PC-9 (cell line): Measurements from ENCODE around the gene ZNF605. TPM values are rescaled to one million over a fixed set of nuclear protein-coding genes. Genes with fewer than 3 reads are reported as not detected.

Experiments used
- BruUV-seq: library from RNA; stranded (reverse); fragments of 400-500 nt; replicated peaks from 2 replicates; lab custom pipeline; 2021; lab: Mats Ljungman, UMichigan
- CTCF ChIA-PET: fragments of 300-600 bp; sonication (Branson Sonifier 250); formaldehyde crosslinking; loops from one replicate; lab custom pipeline; 2022; ENCODE audit warnings: antibody characterized with exemption; lab: Charles Lee
- POLR2A ChIA-PET: fragments of 300-600 bp; sonication (Branson Sonifier 250); formaldehyde crosslinking; loops from one replicate; lab custom pipeline; 2022; ENCODE audit warnings: antibody characterized with exemption; ENCODE audit not compliant: unreplicated experiment; lab: Charles Lee
- DNase-seq, 2 experiments: peaks; one replicate each; pipeline versions ENCODE4 v3.0.0 to v3.0.0-alpha.2; 2015 to 2022; ENCODE audit warnings: mixed read lengths in 1 of 2
- H2AFZ ChIP-seq: fragments of 200-600 bp; sonication (generic); 2 replicates; pipeline ENCODE4 v1.8.1; 2017; ENCODE audit warnings: antibody characterized with exemption
- H3F3A ChIP-seq: fragments of 200-600 bp; sonication (generic); 2 replicates; pipeline ENCODE4 v1.8.1; 2017; ENCODE audit warnings: antibody characterized with exemption, mild to moderate bottlenecking, low read depth; ENCODE audit not compliant: insufficient read depth
- H3K27ac ChIP-seq: fragments of 200-600 bp; sonication (generic); 2 replicates; pipeline ENCODE4 v1.6.1; 2016; ENCODE audit warnings: mixed run types
- H3K27me3 ChIP-seq: fragments of 200-600 bp; sonication (generic); 2 replicates; pipeline ENCODE4 v1.6.1; 2016; ENCODE audit warnings: low read depth, mixed run types; ENCODE audit not compliant: insufficient read depth
- H3K36me3 ChIP-seq: fragments of 200-600 bp; sonication (generic); 2 replicates; pipeline ENCODE4 v1.6.1; 2016; ENCODE audit warnings: low read depth, mixed run types
- H3K4me1 ChIP-seq: fragments of 200-600 bp; sonication (generic); replicated peaks from 2 replicates; pipeline ENCODE4 v1.6.1; 2016; ENCODE audit warnings: mixed run types; ENCODE audit not compliant: insufficient read depth
- H3K4me2 ChIP-seq: fragments of 200-600 bp; sonication (generic); 2 replicates; pipeline ENCODE4 v1.6.1; 2017; ENCODE audit warnings: mixed run types
- H3K4me3 ChIP-seq: fragments of 200-600 bp; sonication (generic); 2 replicates; pipeline ENCODE4 v1.6.1; 2016; ENCODE audit warnings: mixed run types
- H3K79me2 ChIP-seq: fragments of 200-600 bp; sonication (generic); 2 replicates; pipeline ENCODE4 v1.6.1; 2017; ENCODE audit warnings: low read depth, mixed run types
- H3K9me2 ChIP-seq: fragments of 200-600 bp; sonication (generic); 2 replicates; pipeline ENCODE4 v1.8.1; 2017; ENCODE audit warnings: mild to moderate bottlenecking; ENCODE audit not compliant: insufficient read depth
- H3K9me3 ChIP-seq: fragments of 200-600 bp; sonication (generic); 2 replicates; pipeline ENCODE4 v1.8.1; 2016; ENCODE audit warnings: low read depth; ENCODE audit not compliant: insufficient read depth
- H4K20me1 ChIP-seq: fragments of 200-600 bp; sonication (generic); 2 replicates; pipeline ENCODE4 v1.8.1; 2017; ENCODE audit not compliant: insufficient read depth
- EZH2 ChIP-seq: fragments of 200-600 bp; sonication (generic); IDR thresholded peaks from 2 replicates; pipeline ENCODE4 v1.8.0; 2017; ENCODE audit warnings: antibody characterized with exemption, low read depth
- intact Hi-C: fragments of 100-400 bp; cut with micrococcal nuclease; formaldehyde crosslinking; loops from one replicate; pipeline ENCODE4 v1.10.0; 2022; ENCODE audit not compliant: unreplicated experiment
- total RNA-seq: library from RNA; stranded (reverse); gene quantifications from 2 replicates; pipeline ENCODE4 v1.2.3, GENCODE V29; 2021
- TF ChIP-seq, protein P1 (sequence below): fragments of 200-600 bp; sonication (generic); conservative IDR thresholded peaks from 2 replicates; pipeline ENCODE4 v1.6.1; 2017; ENCODE audit warnings: mixed run types, antibody characterized with exemption, mild to moderate bottlenecking, moderate library complexity

ZNF605 gene
- total RNA-seq, 1 experiment from 2014 or later, result 13.5 TPM

- Histone ChIP-seq H3F3A (peaks cover 30% of the 10 kb centered on the region), H3K9me3 (peaks cover 31% of the 10 kb centered on the region), H3K4me1 (no peaks in the 10 kb centered on the region), H3K9me2 (no peaks in the 10 kb centered on the region), H3K4me2 (no peak overlapping the region), H3K79me2 (0 out of 2 replicates have a peak, but pooled peaks cover 8% of the 10 kb centered on the region), H3K27ac (no peak overlapping the region), H3K36me3 (peaks cover 12% of the 10 kb centered on the region; the same call in 1 of the 2 replicates), H3K27me3 (no peaks in the 10 kb centered on the region), H3K4me3 (no peak overlapping the region), H2AFZ (no peak overlapping the region), H4K20me1 (no peaks in the 10 kb centered on the region)
- POLR2A ChIA-PET, result no interaction called here
- TF ChIP-seq EZH2, result no peak
- TF ChIP-seq, protein P1, sequence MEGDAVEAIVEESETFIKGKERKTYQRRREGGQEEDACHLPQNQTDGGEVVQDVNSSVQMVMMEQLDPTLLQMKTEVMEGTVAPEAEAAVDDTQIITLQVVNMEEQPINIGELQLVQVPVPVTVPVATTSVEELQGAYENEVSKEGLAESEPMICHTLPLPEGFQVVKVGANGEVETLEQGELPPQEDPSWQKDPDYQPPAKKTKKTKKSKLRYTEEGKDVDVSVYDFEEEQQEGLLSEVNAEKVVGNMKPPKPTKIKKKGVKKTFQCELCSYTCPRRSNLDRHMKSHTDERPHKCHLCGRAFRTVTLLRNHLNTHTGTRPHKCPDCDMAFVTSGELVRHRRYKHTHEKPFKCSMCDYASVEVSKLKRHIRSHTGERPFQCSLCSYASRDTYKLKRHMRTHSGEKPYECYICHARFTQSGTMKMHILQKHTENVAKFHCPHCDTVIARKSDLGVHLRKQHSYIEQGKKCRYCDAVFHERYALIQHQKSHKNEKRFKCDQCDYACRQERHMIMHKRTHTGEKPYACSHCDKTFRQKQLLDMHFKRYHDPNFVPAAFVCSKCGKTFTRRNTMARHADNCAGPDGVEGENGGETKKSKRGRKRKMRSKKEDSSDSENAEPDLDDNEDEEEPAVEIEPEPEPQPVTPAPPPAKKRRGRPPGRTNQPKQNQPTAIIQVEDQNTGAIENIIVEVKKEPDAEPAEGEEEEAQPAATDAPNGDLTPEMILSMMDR, result no peak
- BruUV-seq, result no TSS peak
- intact Hi-C loops, result no loop called here
- CTCF ChIA-PET, result no interaction called here
- DNase-seq, result no peak
Observed at GRCh38 chr12:132953163-132953425, 3.0 kb downstream of the ZNF605 start.

GRCh38 chr12:132952371-132953162, 3.5 kb downstream of the ZNF605 start:
- H3K4me3 ChIP-seq, result no peak overlapping the region
- H3K9me3 ChIP-seq, result peaks cover 32% of the 10 kb centered on the region
- no peaks in the 10 kb centered on the region for H3K4me1 ChIP-seq
- TF ChIP-seq EZH2, result no peak
- TF ChIP-seq, protein P1, result no peak
- no peaks in the 10 kb centered on the region for H3K9me2 ChIP-seq
- intact Hi-C loops, result no loop called here
- peaks cover 30% of the 10 kb centered on the region for H3F3A ChIP-seq
- ChIA-PET CTCF (no interaction called here), POLR2A (no interaction called here)
- H3K27ac ChIP-seq, result no peak overlapping the region
- no peak overlapping the region for H2AFZ ChIP-seq
- H3K4me2 ChIP-seq, result no peak overlapping the region
- no peaks in the 10 kb centered on the region for H4K20me1 ChIP-seq
- DNase-seq, result no peak
- BruUV-seq, result no TSS peak
- 0 out of 2 replicates have a peak, but pooled peaks cover 8% of the 10 kb centered on the region for H3K79me2 ChIP-seq
- peaks cover 15% of the 10 kb centered on the region; the same call in 1 of the 2 replicates for H3K36me3 ChIP-seq
- H3K27me3 ChIP-seq, result no peaks in the 10 kb centered on the region

DNA sequence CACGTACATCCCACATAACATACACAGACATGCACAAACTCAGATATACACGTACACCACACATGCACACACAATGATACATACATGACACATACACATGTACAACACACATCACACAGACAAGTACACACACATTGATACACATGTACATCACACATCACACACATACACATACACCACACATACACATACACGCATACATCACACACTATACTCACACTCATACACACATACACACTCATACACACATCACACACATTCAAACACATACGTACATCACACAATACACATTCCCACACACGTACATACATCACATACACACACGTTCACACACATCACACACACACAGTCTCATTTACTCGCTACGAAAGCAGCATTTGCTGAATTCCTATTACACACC, 4.5 kb downstream of the ZNF605 start:
- no peak for TF ChIP-seq EZH2
- TF ChIP-seq, protein P1, result no peak
- BruUV-seq, result no TSS peak
- intact Hi-C loops, result no loop called here
- no peaks in the 10 kb centered on the region for H3K4me1 ChIP-seq
- H3F3A ChIP-seq, result peaks cover 30% of the 10 kb centered on the region
- no peak overlapping the region for H3K4me2 ChIP-seq
- no peak overlapping the region for H3K4me3 ChIP-seq
- no peaks in the 10 kb centered on the region for H4K20me1 ChIP-seq
- no peak overlapping the region for H3K27ac ChIP-seq
- CTCF ChIA-PET, result no interaction called here
- no peaks in the 10 kb centered on the region for H3K27me3 ChIP-seq
- 0 out of 2 replicates have a peak, but pooled peaks cover 8% of the 10 kb centered on the region for H3K79me2 ChIP-seq
- DNase-seq, result no peak
- peaks cover 15% of the 10 kb centered on the region; the same call in 1 of the 2 replicates for H3K36me3 ChIP-seq
- H2AFZ ChIP-seq, result no peak overlapping the region
- no peaks in the 10 kb centered on the region for H3K9me2 ChIP-seq
- H3K9me3 ChIP-seq, result peaks cover 32% of the 10 kb centered on the region
- POLR2A ChIA-PET, result no interaction called here
